PFSK-1 (cell line): ENCODE measurements around the gene SLC25A1.

Experiments used
- POLR2AphosphoS5 ChIP-seq: IDR thresholded peaks from 2 replicates; pipeline ENCODE4 v1.6.1; 2012; ENCODE audit warnings: low read depth, mild to moderate bottlenecking, control low read depth, low read length, moderate library complexity
- SIN3A ChIP-seq: IDR thresholded peaks from 2 replicates; pipeline ENCODE4 v1.6.1; 2012; ENCODE audit warnings: mild to moderate bottlenecking, low read length, moderate library complexity, borderline replicate concordance; ENCODE audit not compliant: insufficient read depth

DNA sequence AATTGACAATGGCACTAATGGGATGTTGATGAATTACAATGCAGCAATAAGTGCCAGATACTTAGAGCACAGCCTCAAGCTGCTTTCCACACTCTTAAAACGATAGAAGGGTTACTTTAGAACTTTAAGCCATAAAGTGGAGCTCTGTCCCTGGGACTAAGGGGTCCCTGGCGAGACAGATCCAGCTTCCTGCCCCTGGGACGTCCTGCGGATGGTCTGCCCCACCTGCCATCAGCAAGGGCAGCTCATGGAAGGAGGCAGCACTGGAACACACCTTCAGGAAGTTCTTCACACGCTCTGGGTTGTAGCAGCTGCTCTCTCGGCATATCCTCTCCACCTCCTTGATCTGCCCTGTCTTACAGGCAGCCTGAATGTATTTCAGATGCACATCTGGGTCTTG lies 45.1 kb upstream of the SLC25A1 start:
- no peak for TF ChIP-seq SIN3A
- TF ChIP-seq POLR2AphosphoS5, result no peak
